Glutamatergic neuron (in vitro differentiated cells): ENCODE data around the gene NR3C2. TPM values are rescaled to one million over a fixed set of nuclear protein-coding genes. Genes with fewer than 3 reads are reported as not detected.

ENCODE experiments used
- DNase-seq: peaks from one replicate; pipeline ENCODE4 v3.0.0; 2022
- H3K27ac Mint-ChIP-seq: one replicate; pipeline ENCODE4 v1.8.0; 2020; ENCODE audit warnings: mild to moderate bottlenecking, mixed read lengths, inconsistent platforms; ENCODE audit not compliant: unreplicated experiment
- H3K27me3 Mint-ChIP-seq: one replicate; pipeline ENCODE4 v1.8.0; 2020; ENCODE audit warnings: mild to moderate bottlenecking, moderate library complexity, mixed read lengths, inconsistent platforms; ENCODE audit not compliant: unreplicated experiment
- H3K36me3 Mint-ChIP-seq: one replicate; pipeline ENCODE4 v1.8.0; 2020; ENCODE audit warnings: mild to moderate bottlenecking, mixed read lengths, inconsistent platforms; ENCODE audit not compliant: unreplicated experiment
- H3K4me1 Mint-ChIP-seq: one replicate; pipeline ENCODE4 v1.8.0; 2020; ENCODE audit warnings: mild to moderate bottlenecking, low read depth, mixed read lengths, inconsistent platforms; ENCODE audit not compliant: unreplicated experiment
- H3K4me3 Mint-ChIP-seq: one replicate; pipeline ENCODE4 v1.8.0; 2020; ENCODE audit warnings: mild to moderate bottlenecking, mixed read lengths, inconsistent platforms; ENCODE audit not compliant: unreplicated experiment
- H3K9me3 Mint-ChIP-seq: one replicate; pipeline ENCODE4 v1.8.0; 2020; ENCODE audit warnings: mild to moderate bottlenecking, moderate library complexity, mixed read lengths, inconsistent platforms; ENCODE audit not compliant: unreplicated experiment
- total RNA-seq: library from RNA; stranded (reverse); fragmentation: NEBNext Ultra II Directional; extraction: Animal tissue kit (Norgen Biotek cat#: 25700); gene quantifications from one replicate; pipeline ENCODE4 v1.2.1, GENCODE V29; 2021; ENCODE audit not compliant: unreplicated experiment
- TF ChIP-seq, protein P1 (sequence below): fragments of 200-600 bp; sonication (generic); IDR thresholded peaks from one replicate; pipeline ENCODE4 v1.5.0; 2021; ENCODE audit not compliant: partially characterized antibody, unreplicated experiment

The NR3C2 gene
- total RNA-seq, 1 donor from 2014 or later, result 0.29 TPM

DNA sequence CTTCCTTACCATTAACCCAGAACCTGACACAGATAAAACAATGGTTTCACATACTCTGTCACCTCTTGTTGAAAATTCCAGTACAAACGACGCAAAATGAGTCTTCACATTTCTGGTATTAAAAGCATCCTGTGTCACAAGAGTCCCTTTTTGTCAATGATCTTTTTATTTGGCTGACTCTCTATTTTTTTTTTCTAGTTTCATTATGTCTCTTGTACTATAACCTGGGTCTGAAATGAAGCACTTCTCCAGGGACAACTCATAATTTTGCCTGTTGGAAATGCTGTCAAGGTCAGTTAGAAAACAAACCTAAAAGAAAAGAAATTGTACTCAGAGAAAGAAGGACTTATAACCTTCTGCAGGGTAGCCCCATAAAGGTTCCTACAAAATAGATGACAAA lies 93.1 kb downstream of the NR3C2 start:
- TF ChIP-seq, protein P1, sequence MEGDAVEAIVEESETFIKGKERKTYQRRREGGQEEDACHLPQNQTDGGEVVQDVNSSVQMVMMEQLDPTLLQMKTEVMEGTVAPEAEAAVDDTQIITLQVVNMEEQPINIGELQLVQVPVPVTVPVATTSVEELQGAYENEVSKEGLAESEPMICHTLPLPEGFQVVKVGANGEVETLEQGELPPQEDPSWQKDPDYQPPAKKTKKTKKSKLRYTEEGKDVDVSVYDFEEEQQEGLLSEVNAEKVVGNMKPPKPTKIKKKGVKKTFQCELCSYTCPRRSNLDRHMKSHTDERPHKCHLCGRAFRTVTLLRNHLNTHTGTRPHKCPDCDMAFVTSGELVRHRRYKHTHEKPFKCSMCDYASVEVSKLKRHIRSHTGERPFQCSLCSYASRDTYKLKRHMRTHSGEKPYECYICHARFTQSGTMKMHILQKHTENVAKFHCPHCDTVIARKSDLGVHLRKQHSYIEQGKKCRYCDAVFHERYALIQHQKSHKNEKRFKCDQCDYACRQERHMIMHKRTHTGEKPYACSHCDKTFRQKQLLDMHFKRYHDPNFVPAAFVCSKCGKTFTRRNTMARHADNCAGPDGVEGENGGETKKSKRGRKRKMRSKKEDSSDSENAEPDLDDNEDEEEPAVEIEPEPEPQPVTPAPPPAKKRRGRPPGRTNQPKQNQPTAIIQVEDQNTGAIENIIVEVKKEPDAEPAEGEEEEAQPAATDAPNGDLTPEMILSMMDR, result no peak
- H3K4me3 Mint-ChIP-seq, result no peak overlapping the region
- no peaks in the 10 kb centered on the region for H3K9me3 Mint-ChIP-seq
- no peaks in the 10 kb centered on the region for H3K36me3 Mint-ChIP-seq
- no peak for DNase-seq
- H3K27me3 Mint-ChIP-seq, result no peaks in the 10 kb centered on the region
- H3K27ac Mint-ChIP-seq, result no peak overlapping the region
- no peaks in the 10 kb centered on the region for H3K4me1 Mint-ChIP-seq

DNA sequence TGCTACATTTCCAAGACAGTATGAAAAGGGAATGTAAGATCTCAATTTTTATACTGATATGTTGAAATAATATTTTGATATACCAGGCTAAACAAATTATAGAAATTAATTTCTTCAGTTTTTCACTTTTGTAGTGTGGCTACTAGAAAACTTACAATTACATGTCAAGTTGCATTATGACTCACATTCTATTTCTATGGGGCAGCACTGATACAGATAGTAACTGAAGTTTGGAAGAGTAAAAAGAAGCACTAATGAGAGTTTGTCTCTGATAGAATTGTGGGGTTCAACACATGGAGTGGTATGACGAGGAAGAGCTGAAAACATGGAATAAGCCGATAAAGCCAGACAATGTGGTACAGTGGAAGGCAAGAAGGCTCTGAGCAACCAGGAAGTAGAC lies 95.6 kb downstream of the NR3C2 start:
- Mint-ChIP-seq H3K27me3 (peaks cover 1% of the 10 kb centered on the region), H3K9me3 (no peaks in the 10 kb centered on the region), H3K36me3 (no peaks in the 10 kb centered on the region), H3K27ac (no peak overlapping the region), H3K4me1 (no peaks in the 10 kb centered on the region), H3K4me3 (no peak overlapping the region)
- no peak for DNase-seq
- TF ChIP-seq, protein P1, result no peak

DNA sequence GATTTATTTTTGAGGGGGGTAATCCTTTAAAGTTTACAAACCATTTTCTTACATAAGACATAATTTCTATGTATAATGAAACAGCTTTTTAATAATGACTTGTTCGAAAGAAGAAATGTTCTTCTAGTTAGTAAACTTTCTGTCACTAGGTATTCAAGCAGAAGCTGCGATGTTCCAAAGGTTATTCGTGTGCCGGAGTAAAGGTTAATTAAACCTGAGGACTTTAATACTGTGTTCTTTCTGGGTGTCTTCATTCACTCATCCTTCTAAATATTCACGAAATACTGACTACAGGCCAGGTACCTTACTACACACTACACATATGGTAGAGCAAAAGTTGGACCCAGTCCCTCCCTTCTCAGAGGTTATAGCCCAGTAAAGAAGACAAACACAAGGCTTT lies 96.7 kb downstream of the NR3C2 start:
- no peaks in the 10 kb centered on the region for H3K4me1 Mint-ChIP-seq
- H3K4me3 Mint-ChIP-seq, result no peak overlapping the region
- TF ChIP-seq, protein P1, result no peak
- no peak overlapping the region for H3K27ac Mint-ChIP-seq
- no peak for DNase-seq
- no peaks in the 10 kb centered on the region for H3K36me3 Mint-ChIP-seq
- H3K27me3 Mint-ChIP-seq, result peaks cover 1% of the 10 kb centered on the region
- H3K9me3 Mint-ChIP-seq, result no peaks in the 10 kb centered on the region

DNA sequence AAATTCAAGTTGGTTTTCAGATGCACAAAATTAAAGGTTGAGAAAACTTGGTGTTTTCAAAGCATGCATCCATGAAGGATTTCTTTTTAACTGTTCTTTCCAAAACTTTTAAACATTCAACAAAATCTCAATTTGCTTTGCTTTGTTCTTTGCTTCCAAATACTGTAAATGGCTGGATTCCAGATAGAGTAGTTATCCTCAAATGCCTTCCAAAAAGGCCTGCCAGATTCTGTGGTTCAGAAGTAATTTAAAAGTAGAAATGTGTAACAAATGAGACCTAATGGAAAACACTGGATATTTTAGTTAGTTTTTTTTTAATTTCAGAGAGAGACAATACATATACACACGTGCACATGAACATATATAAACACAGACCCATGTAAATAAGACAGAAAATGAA lies 97.3 kb downstream of the NR3C2 start:
- H3K4me3 Mint-ChIP-seq, result no peak overlapping the region

DNA sequence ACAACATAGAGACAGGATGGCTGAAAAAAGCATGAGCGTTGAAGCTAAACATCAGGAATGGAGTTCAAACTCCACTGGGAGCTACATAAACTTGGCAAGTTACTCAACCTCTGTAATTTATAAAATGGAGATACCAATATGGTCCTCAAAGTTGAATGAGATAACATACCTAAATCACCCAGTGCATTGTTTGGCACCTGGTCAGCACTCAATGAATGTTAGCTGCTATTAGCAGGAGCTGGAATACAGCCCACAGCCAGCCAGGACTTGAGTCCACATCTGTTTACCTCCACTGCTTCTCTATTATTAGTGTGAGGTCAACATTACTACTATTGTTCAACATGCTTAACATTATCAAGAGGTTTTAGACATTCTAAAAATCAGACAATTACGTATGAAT lies 97.9 kb downstream of the NR3C2 start:
- H3K27me3 Mint-ChIP-seq, result peaks cover 1% of the 10 kb centered on the region

More for the DNA sequence above, 97.3 kb downstream of the NR3C2 start:
- no peaks in the 10 kb centered on the region for H3K36me3 Mint-ChIP-seq
- H3K4me1 Mint-ChIP-seq, result no peaks in the 10 kb centered on the region
- TF ChIP-seq, protein P1, result no peak
- H3K27ac Mint-ChIP-seq, result no peak overlapping the region
- no peak for DNase-seq
- no peaks in the 10 kb centered on the region for H3K9me3 Mint-ChIP-seq
- H3K27me3 Mint-ChIP-seq, result peaks cover 1% of the 10 kb centered on the region

More for the DNA sequence above, 97.9 kb downstream of the NR3C2 start:
- H3K4me1 Mint-ChIP-seq, result no peaks in the 10 kb centered on the region
- H3K36me3 Mint-ChIP-seq, result no peaks in the 10 kb centered on the region
- TF ChIP-seq, protein P1, result no peak
- H3K4me3 Mint-ChIP-seq, result no peak overlapping the region
- H3K9me3 Mint-ChIP-seq, result no peaks in the 10 kb centered on the region
- H3K27ac Mint-ChIP-seq, result no peak overlapping the region
- DNase-seq, result no peak
